Effector CD4-positive, alpha-beta T cell (primary cell): Measurements from ENCODE around the gene FXYD7.

Experiments
- DNase-seq: peaks from one replicate; pipeline ENCODE4 v3.0.0-alpha.2; 2020

Gene FXYD7

DNA sequence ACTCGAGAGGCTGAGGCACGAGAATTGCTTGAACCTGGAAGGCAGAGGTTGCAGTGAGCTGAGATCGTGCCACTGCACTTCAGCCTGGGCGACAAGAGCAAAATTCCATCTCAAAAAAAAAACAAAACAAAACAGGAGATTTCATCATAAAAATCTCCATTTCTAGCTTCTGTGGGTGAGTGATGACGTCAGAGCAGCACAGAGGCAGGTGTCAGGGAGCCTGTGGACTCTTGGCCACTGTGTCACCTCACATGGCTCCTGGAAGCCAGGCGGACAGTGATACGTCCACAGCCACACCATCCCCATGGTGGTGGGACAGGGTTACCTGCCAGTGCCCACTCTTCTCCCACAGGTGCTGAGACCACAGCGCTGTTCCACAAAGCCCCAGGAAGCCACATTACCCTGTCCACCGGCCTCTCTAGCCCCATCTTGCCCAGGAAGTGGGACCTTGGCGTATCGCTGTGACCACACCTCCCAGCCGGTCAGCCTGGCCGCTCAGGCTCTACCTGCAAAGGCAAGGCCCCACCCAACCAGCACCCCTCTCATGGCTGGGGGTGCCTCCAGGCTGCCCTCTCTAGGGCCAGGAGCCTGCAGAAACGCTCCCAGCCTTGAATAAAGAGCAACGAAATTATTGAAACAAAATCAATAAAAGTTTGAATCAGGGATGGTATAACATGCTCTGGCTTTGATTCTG is 29.9 kb upstream of the FXYD7 start:
- no peak for DNase-seq

DNA sequence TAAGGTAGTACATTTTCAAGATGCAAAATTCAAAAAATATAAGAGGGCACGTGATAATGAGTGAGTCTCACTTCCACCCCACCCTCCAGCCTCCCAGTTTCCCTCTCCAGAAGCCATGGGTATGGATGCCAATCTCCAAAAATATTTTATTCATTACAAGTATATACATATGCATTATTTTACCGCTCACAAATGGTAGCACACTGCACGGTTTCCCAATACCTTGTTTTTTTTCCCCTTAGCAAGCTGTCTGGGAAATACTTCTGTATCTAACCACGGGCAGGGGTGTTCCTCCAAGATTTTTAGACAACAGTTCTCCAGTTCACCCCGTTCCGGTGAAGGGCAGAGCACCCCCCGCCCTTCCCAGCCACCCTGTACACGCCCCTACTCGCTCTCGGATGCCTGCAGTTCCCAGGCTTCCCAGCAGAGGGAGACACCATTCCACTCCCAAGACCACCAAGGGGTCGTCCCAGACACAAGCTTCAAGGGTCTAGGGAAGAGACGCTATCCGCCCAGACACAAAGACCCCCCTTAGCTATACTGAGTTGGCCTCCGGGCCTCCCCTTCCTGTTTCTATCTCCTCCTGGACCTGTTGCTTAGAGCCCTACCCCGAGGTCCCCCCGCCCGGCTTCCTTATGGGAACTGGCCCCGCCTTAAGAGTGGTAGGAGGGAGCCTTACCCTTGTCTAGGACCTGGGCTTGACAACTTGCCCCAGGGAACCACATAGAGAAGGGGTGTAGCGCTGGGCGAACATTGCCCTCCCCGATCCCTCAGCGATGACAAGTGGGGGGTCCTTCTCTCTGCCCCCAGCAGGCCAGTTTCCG is 28.5 kb upstream of the FXYD7 start:
- DNase-seq, result peak; percentile 44

- no peak for DNase-seq
These were observed 27.7 kb upstream of the FXYD7 start, which contains the start of gene FXYD3 for GRCh38 chr19:35115177-35115951. Gene FXYD3 (plus strand): TSS chr19:35115823. CDS start chr19:35119377, 3,554 bp downstream.

GRCh38 chr19:35116072-35116801 is 26.8 kb upstream of the FXYD7 start:
- DNase-seq, result no peak

GRCh38 chr19:35117116-35117515 is 25.9 kb upstream of the FXYD7 start:
- DNase-seq, result no peak

DNA sequence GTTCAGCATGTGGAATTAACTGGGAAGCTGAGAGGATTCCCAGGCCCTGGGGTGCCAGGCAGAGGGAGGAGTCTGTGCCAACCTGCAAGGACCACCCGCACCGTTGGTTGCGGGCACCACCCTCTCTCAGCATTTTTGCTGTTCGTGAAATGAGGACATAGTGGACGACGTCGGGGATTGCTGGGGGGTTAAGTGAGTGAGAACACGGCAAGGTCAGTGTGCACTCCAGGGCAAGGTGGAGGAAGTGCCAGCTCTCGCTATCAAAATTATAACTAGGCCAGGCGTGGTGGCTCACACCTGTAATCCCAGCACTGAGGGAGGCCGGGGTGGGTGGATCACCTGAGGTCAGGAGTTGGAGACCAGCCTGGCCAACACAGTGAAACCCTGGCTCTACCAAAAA is 25.3 kb upstream of the FXYD7 start:
- DNase-seq, result no peak

DNA sequence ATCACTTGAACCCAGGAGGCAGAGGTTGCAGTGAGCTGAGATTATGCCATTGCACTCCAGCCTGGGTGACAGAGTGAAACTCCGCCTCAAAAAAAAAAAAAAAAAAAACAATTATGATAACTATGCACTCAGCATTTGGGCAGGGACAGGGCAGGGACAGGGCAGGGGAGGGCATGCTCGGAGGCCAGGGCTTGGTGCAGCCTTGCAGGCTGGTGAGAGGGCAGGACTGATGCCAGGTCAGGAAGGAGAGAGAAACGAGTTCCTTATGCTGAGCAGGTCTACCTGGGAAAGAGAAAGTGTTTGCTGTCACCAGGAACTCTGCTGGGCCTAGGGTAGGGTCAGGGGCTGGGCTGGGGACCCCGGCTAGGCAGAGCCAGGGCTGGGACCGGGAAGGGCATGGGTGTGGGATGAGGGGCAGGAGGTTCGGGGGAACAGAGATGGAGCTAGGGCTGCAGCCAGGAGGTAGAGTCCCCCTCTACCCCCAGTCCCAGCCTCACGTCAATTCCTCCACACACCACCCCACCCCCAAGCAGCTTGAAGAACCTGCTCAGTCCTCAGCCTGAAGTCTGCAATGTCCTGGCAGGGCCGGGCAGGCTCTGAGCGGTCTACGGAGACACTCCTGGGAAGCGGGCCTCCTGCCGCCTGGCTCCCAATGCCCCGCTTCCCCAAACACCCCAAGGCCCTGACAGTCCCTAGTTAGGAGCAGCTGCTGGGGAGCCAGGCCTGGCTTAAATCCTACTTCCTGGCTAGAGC is 24.6 kb upstream of the FXYD7 start:
- no peak for DNase-seq

DNA sequence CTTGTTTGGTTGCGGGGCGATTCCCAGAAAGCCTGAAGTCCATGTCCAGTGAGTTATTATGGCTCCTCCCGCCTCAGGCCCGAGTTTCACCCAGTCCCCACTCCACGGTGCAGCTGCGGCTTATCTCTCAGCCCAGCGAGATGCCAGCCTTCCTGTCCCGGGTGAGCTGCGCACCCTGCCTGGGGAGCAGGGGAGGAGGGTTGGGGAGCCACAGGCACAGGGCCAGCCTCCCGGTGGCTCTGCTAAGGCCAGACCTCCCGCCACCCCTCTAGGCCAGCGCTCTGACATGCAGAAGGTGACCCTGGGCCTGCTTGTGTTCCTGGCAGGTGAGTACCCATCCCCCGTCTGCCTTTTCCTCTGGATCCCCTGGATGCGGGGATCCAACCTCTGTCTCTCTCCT is 24.0 kb upstream of the FXYD7 start:
- DNase-seq, result no peak

DNA sequence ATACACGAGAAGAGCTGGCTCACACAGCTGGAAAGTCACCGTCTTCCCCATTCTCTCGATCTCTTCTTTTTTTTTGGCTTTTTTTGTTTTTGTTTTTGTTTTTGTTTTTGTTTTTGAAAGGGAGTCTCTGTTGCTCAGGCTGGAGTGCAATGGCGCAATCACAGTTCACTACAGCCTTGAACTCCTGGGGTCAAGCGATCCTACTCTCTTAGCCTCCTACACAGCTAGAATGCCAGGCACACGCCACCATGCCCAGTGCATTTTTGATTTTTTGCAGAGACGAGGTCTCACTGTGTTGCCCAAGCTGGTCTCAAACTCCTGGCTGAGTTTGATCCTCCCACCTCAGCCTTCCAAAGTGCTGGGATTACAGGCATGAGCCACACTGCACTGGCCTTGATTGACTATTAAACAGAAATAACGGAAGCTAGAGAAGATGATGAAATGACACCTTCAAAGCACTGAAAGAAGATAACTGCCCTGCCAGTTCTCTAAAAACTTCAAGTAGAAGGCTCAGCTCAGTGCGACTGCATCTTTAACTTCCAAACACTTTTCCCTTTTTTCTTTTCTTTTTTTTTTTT is 23.4 kb upstream of the FXYD7 start:
- no peak for DNase-seq

DNA sequence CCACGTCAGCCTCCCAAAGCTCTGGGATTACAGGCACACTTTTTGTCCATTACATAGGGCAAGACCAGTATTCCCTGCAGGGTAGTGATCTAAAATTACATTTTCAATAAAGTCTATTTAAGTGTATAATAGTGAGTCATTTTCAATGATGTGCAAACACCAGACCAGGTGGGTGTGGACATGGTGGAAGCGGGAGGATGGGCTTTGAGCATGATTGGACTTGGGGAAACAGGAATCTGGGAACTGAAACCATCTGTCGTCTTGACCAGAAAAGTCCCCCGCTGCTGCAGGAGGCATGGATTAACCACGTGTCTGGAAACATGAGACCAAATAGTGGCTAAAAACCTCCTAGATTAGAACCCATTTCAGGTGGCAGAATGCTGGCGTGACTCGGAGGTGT is 22.6 kb upstream of the FXYD7 start:
- no peak for DNase-seq

DNA sequence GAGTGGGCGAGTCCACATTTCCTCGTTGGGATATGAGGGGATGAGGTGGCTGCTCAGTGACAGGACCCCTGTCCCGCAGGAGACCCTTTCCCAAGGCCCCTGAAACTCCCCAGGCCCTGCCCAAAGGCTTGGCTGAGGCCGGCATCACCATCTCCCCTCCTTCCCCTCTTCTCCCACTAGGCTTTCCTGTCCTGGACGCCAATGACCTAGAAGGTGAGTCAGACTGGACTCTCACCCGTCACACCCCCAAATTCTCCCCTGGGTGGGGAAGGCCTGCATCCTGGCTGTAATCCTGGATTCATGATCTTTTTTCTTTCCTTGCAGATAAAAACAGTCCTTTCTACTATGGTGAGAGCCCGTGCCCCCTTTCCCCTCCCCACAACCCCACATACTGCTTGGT is 22.2 kb upstream of the FXYD7 start:
- no peak for DNase-seq

DNA sequence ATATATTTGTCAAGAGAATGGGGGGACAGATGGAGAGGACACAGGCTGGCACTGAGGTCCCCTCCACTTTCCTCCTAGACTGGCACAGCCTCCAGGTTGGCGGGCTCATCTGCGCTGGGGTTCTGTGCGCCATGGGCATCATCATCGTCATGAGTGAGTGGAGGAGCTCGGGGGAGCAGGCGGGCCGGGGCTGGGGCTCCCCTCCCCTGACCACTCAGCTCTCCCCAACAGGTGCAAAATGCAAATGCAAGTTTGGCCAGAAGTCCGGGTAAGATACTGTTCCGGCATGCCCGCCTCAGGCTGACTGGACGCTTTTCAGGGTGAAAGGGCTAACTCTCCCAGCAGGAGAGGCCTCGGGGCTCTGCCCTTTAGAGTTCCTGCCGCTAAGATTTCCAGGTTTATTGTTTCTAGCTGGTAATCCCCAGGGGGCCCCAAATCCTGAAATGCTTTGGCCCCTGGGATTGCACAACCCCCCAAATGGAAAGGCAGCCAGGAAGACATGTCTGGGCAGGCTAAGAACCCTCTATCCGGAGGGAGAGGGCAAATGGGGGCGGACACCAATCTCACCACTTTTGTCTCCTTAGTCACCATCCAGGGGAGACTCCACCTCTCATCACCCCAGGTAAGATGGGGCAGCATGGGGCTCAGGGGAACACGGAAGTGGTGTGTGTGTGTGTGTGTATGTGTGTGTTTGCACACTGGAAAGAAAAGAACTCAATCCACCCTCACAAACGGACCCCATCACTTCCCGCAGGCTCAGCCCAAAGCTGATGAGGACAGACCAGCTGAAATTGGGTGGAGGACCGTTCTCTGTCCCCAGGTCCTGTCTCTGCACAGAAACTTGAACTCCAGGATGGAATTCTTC is 20.1 kb upstream of the FXYD7 start:
- DNase-seq, result no peak

GRCh38 chr19:35123573-35123972 is 19.5 kb upstream of the FXYD7 start:
- DNase-seq, result no peak

- DNase-seq, result peak; percentile 74
These were observed 18.7 kb upstream of the FXYD7 start for GRCh38 chr19:35124098-35125060.

GRCh38 chr19:35125270-35125717 is 17.8 kb upstream of the FXYD7 start:
- DNase-seq, result no peak

GRCh38 chr19:35125749-35126623 is 17.1 kb upstream of the FXYD7 start:
- no peak for DNase-seq

DNA sequence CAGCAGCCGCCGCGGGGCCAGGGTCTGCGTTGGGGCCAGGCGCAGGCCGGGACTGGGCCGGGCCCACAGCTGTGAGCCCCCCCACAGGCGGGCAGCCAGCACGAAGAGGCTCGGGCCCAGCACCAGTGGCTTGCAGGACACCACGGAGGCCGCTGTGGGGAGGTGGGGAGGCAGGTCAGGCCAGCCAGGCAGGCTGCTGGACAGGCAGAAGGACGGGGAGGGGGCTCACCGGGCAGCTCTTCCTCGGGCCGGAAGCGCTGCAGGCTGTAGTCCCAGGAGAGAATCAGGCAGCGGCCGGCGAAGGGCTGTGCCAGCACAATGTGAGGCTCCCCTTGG is 16.5 kb upstream of the FXYD7 start:
- DNase-seq, result no peak

DNA sequence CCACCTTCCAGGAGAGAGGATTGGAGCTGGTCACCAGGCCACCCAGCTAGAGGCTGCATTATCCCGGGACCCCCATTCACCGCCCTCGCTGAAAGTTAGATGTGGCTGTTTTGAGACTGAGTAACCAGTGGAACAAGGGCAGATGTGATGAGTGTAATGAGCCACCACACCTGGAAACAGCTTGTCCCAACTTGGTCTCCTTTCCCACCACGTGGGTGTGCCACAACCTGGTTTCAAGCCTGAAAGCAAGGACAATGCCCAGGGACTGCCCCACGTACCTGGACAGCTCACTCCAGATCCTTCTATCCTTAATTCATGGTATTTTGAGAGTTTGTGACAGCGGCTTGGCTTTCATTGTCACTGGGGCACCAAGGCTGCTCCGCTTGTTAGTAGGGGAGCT is 15.2 kb upstream of the FXYD7 start:
- DNase-seq, result no peak
